ENCODE measurements around the gene PPP3R1.

Gene PPP3R1

GRCh38 chr2:68238955-68239822, 13.1 kb downstream of the PPP3R1 start:
- Histone ChIP-seq H3K4me1 (ENCODE audit: control insufficient read depth, insufficient read depth, low read length) (peaks cover 49% of the 10 kb centered on the region), H3K36me3 (ENCODE audit: control insufficient read depth in 2 of 2, insufficient read depth in 1 of 2, low read length in 2 of 2) (no peaks in the 10 kb centered on the region; a peak in 1 of 3 replicates), H3K9me3 (ENCODE audit: control insufficient read depth, insufficient read depth, low read depth, low read length) (no peaks in the 10 kb centered on the region), H3K4me3 (ENCODE audit: low read depth, low read length) (no peak overlapping the region), H3K27ac (ENCODE audit: extremely low read depth, low read depth, low read length) (no peak overlapping the region)
- TF ChIP-seq ZNF600 (tag by site-specific recombination; IDR thresholded peaks at IDR 0.05) = peak; percentile 47; the same call in 1 of the 2 replicates
- no peak for TF ChIP-seq ZNF629 (tag by site-specific recombination; IDR thresholded peaks at IDR 0.05)
- CTCF ChIA-PET = interaction anchor here (0.9 kb wide), 1 partner anchor 13 kb away, joined by 3 read pairs; no protein-coding TSS in a partner anchor
- POLR2A ChIA-PET = no interaction called here

GRCh38 chr2:68237976-68238580, 14.3 kb downstream of the PPP3R1 start:
- TF ChIP-seq PRDM1 (tag by site-specific recombination; IDR thresholded peaks at IDR 0.05) (peak; percentile 89), ZNF148 (tag by site-specific recombination; IDR thresholded peaks at IDR 0.05; ENCODE audit: borderline replicate concordance) (no peak), TRIM28 (IDR thresholded peaks at IDR 0.05; ENCODE audit: borderline replicate concordance, low read length) (0 out of 2 replicates have a peak, but pooled peaks have one; percentile 16), PRDM6 (tag by site-specific recombination; IDR thresholded peaks at IDR 0.05) (peak; percentile 34; the same call in 1 of the 2 replicates), ZBTB44 (tag by site-specific recombination; IDR thresholded peaks at IDR 0.05) (peak; percentile 93), ZNF571 (tag by site-specific recombination; IDR thresholded peaks at IDR 0.05) (no peak), GLIS1 (tag by site-specific recombination; IDR thresholded peaks at IDR 0.05) (peak; percentile 81), GLI4 (tag by site-specific recombination; IDR thresholded peaks at IDR 0.05) (no peak), ZNF747 (tag by site-specific recombination; IDR thresholded peaks at IDR 0.05) (no peak)
- POLR2A ChIA-PET = no interaction called here
- no peak overlapping the region for H3K27ac ChIP-seq (ENCODE audit: extremely low read depth, low read depth, low read length)
- no peak overlapping the region for H3K4me3 ChIP-seq (ENCODE audit: low read depth, low read length)
- H3K9me3 ChIP-seq (ENCODE audit: control insufficient read depth, insufficient read depth, low read depth, low read length) = no peaks in the 10 kb centered on the region
- peaks cover 41% of the 10 kb centered on the region for H3K4me1 ChIP-seq (ENCODE audit: control insufficient read depth, insufficient read depth, low read length)
- no peaks in the 10 kb centered on the region; a peak in 1 of 3 replicates for H3K36me3 ChIP-seq (ENCODE audit: control insufficient read depth in 2 of 2, insufficient read depth in 1 of 2, low read length in 2 of 2)
- CTCF ChIA-PET = interaction anchor here (0.7 kb wide), 1 partner anchor 116 kb away, joined by 3 read pairs; no protein-coding TSS in a partner anchor

- CTCF ChIA-PET = interaction anchor here (0.7 to 1.2 kb wide), 2 partner anchors 55 to 115 kb away, joined by 3 to 8 read pairs; no protein-coding TSS in a partner anchor
Observed at GRCh38 chr2:68237404-68237803, 14.9 kb downstream of the PPP3R1 start.

More at GRCh38 chr2:68237404-68237803, 14.9 kb downstream of the PPP3R1 start:
- Histone ChIP-seq H3K4me3 (ENCODE audit: low read depth, low read length) (no peak overlapping the region), H3K27ac (ENCODE audit: extremely low read depth, low read depth, low read length) (no peak overlapping the region), H3K4me1 (ENCODE audit: control insufficient read depth, insufficient read depth, low read length) (peaks cover 41% of the 10 kb centered on the region), H3K36me3 (ENCODE audit: control insufficient read depth in 2 of 2, insufficient read depth in 1 of 2, low read length in 2 of 2) (no peaks in the 10 kb centered on the region; a peak in 1 of 3 replicates), H3K9me3 (ENCODE audit: control insufficient read depth, insufficient read depth, low read depth, low read length) (no peaks in the 10 kb centered on the region)
- TF ChIP-seq ZNF23 (tag by site-specific recombination; IDR thresholded peaks at IDR 0.05; ENCODE audit: borderline replicate concordance) (no peak), BCL11A (tag by site-specific recombination; IDR thresholded peaks at IDR 0.05; ENCODE audit: low read depth) (no peak), KLF8 (tag by site-specific recombination; IDR thresholded peaks at IDR 0.05) (no peak), ZNF324 (tag by site-specific recombination; IDR thresholded peaks at IDR 0.05) (no peak), GLI2 (tag by site-specific recombination; IDR thresholded peaks at IDR 0.05; ENCODE audit: borderline replicate concordance, low read depth) (no peak), PRDM6 (tag by site-specific recombination; IDR thresholded peaks at IDR 0.05) (peak; percentile 73)
- POLR2A ChIA-PET = no interaction called here
